ENCODE data around the gene ALAS2.

GRCh38 chrX:55072286-55072685 lies 41.5 kb upstream of the ALAS2 start:
- TF ChIP-seq POLR2AphosphoS5 (IDR thresholded peaks at IDR 0.05) = no peak
- no peak for TF ChIP-seq CTCF (IDR thresholded peaks at IDR 0.05)
- no peak for TF ChIP-seq POLR2A (IDR thresholded peaks at IDR 0.05)
